T-helper 1 cell treated with Interleukin-12 subunit alpha and Interleukin-12 subunit beta and Interleukin-4 antibody, amounts not matched to agents 30 ng/mL and 1 ng/mL, for 36 hours (primary cell): ENCODE data around the gene CARD19. TPM values are rescaled to one million over a fixed set of nuclear protein-coding genes. Genes with fewer than 3 reads are reported as not detected.

Experiments
- intact Hi-C: fragments of 100-400 bp; cut with micrococcal nuclease; formaldehyde crosslinking; loops from one replicate; pipeline ENCODE4 v1.15.1; 2024
- total RNA-seq: library from RNA; stranded (reverse); gene quantifications from 2 replicates; pipeline ENCODE4 v1.2.3, GENCODE V29; 2022

The CARD19 gene, protein sequence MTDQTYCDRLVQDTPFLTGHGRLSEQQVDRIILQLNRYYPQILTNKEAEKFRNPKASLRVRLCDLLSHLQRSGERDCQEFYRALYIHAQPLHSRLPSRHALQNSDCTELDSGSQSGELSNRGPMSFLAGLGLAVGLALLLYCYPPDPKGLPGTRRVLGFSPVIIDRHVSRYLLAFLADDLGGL
- total RNA-seq: 61.1 and 68.4 TPM in 2 replicates

- intact Hi-C loops: loop anchor here (1.0 to 5.0 kb wide), 8 partner anchors 13 to 936 kb away; partner anchors contain the start of genes FAM120AOS, IPPK and ZNF484
Measured at GRCh38 chr9:93096131-93096802, at the start of gene CARD19. Gene CARD19, plus strand, starts transcription at chr9:93096217. Its CDS starts 129 bp downstream, at chr9:93096346.

DNA sequence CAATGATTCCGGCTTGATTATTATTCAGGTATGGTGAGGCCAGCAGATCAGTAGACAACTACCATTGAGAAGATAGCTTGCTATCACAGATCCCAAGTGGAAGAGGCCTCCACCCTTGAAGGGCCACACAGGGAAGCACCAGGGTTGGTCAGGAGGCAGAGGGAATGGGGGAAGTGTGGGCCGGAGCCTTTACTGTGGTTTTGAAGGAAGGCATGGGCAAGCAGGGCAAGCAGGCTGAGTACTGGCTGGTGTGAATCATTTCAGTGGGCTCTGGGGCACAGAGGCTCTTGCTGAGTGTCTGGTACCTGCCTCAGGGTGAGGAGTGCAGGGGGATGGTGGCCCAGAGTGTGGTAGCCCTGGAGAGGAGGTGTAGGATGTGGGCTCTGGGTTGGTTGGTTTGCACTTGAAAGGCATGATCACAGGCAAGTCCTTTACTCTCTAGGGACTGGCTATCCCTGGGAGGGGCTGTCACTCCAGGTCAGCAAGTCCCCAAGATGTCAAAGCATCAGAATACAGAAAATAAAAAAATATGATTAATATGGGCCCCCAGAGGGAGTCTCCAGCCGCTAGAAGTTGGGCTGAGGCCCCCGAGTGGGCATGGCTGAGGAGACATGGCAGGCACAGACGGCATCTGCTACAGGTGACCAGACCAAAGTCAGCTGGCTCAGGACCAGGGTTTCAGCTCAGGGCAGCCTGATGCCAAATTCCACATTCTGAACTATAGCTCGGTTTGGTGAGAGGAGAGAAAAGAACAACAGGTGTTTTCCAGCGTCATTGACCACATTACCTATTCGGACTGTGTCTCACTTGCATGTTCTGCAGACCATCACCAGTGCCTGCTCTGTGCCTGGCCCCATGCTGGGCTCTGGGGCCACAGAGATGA is 47.2 kb upstream of the CARD19 start:
- intact Hi-C loops: no loop called here

- intact Hi-C loops: no loop called here
Measured at GRCh38 chr9:93049491-93049890, 46.5 kb upstream of the CARD19 start.

GRCh38 chr9:93050231-93050630 is 45.8 kb upstream of the CARD19 start:
- intact Hi-C loops: no loop called here

- intact Hi-C loops: no loop called here
Measured at GRCh38 chr9:93051680-93052089, 44.3 kb upstream of the CARD19 start.

GRCh38 chr9:93052791-93053540 is 43.1 kb upstream of the CARD19 start:
- intact Hi-C loops: no loop called here

GRCh38 chr9:93053781-93054331 is 42.2 kb upstream of the CARD19 start:
- intact Hi-C loops: no loop called here

- intact Hi-C loops: no loop called here
Measured at GRCh38 chr9:93054758-93055704, 41.0 kb upstream of the CARD19 start.

DNA sequence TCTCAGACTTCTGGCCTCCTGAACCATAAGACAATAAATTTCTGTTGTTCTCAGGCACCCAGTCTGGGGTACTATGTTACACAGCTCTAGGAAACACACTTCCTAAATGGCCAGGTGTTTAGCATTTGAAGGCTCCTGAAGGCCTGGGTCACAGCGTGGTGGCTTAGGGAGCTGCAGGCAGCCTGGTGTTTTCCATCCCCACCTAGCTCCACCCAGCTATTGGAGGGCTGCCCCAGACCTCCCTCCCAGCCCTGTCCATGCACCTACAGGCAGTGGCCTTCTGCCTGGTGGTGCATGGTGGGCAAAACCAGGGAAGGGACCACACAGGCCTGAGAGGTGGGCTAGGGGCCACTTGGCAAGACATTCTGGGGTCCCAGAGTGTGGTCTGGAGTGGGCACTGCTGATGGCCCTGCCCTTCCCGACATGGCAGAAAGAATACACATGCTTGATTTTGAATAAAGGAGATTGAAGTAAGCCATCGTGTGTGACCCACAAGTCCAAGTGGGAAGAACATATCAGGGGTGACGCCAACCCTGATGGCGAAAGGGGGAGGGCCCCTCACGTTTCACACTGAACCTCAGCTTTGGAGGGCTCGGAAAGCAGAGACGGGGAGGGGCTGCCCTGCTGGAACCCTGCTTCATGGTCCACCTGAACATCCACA is 38.8 kb upstream of the CARD19 start:
- intact Hi-C loops: no loop called here

DNA sequence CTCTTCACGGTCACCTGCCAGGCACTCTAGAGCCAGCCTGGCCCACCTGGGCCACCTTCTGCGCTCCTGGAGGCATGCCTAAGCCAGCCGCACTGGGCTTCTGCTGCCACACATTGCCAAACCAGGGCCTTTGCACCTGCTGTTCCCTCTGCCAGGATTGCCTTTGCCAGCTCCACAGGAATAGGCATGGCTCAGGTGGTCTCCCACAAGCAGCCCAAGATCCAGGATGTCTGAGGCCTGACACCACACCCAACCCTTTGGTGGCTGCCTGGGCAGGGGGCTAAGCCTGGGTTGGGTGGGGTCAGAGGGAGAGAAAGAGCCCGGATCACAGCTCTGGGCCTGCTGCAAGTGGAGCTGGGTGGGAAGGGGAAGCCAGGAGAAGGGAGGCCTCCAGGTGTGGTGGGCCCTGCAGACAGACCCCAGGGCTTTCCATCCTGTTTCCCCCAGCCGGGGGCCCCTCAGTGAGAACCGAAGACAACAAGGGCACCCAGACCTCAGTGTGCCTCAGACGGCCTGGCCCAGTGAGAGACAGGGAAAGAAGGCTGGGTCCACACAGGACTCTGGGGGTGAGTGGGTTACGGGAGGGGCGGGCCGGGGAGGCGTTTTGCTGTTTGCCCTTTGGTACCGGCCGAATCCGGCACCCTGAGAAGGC is 38.2 kb upstream of the CARD19 start:
- intact Hi-C loops: loop anchor here (1.0 kb wide), 1 partner anchor 37 kb away; no protein-coding TSS in a partner anchor

GRCh38 chr9:93058355-93059010 is 37.5 kb upstream of the CARD19 start, which contains the start of gene SUSD3:
Gene SUSD3, plus strand, starts transcription at chr9:93058701. Its CDS starts 42 bp downstream, at chr9:93058743.
- intact Hi-C loops: loop anchor here (1.0 kb wide), 2 partner anchors 17 to 37 kb away; no protein-coding TSS in a partner anchor

DNA sequence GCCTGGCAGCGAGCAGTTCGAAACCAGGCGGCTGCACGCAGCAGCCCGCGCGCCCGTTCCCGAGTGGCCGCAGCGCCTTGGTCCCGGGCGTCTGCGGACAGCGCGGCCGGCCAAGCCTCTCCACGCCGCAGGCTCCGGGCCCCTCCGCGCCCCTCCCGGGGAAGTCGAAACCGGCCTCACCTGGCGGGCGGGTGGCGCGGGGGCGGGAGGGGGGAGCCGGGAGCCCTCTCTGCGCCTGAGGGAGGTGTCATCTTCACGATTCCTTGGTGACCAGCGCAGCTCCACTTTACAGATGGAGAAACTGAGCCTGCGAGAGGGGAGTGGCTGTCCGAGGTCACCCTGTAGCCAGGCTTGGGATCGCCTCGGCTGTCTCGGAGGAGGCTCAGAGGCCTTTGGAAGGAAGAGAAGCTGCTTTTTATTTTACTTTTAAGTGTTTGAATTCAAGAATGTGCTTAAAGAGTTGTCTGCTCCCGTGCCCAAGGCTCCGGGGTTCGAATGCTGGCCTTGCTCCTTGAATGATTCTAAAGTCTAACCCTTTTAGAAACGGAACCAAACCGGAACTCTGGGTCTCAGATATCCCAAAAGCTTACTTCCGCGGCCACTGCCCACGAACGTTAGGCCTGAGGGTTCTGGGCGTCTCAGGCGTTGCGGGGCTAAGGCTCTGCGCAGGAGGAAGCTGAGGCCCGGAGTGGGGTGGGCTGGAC is 36.9 kb upstream of the CARD19 start:
- intact Hi-C loops: loop anchor here (1.0 kb wide), 1 partner anchor 18 kb away; no protein-coding TSS in a partner anchor

- intact Hi-C loops: loop anchor here (1.0 to 10.0 kb wide), 5 partner anchors 19 to 765 kb away; partner anchors contain the start of genes BICD2, IARS1, NINJ1 and ZNF484
Measured at GRCh38 chr9:93059715-93060578, 36.1 kb upstream of the CARD19 start.

DNA sequence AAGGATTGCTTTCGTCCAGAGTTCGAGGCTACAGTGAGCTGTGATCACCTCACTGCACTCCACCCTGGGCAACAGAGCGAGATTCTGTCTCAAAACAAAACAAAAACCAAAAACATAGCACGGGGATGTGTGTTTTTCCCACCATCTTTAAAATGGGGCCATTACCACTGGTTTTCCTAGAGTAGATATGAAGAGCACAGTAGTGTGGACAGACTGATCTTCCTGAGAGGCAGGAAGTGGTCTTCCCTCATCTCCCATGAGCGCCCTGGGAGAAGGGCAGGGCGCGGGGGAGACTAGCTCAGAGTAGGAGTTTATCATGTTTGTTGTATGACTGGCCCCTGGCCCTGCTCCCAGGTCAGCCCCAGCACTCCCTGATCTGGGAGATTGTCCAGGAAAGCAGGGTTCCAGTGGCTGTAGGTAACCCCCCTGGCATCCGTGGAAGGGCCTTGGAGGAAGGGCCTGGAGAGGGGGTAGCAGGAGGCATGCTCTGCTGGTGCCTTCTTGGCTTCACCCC is 35.2 kb upstream of the CARD19 start:
- intact Hi-C loops: loop anchor here (1.0 to 10.0 kb wide), 4 partner anchors 73 to 766 kb away; partner anchors contain the start of genes BICD2, IARS1, NINJ1 and ZNF484

- intact Hi-C loops: loop anchor here (10.0 kb wide), 2 partner anchors 297 to 767 kb away; partner anchors contain the start of genes BICD2 and IARS1
Measured at GRCh38 chr9:93061260-93061751, 34.7 kb upstream of the CARD19 start.
